Activated CD8-positive, alpha-beta T cell treated with anti-CD3 and anti-CD28 coated beads, Interleukin-2, amount 10 ng/mL, durations not matched to agents 7 days and 5 days (primary cell): ENCODE results near the gene ZNF24. TPM values are rescaled to one million over a fixed set of nuclear protein-coding genes. Genes with fewer than 3 reads are reported as not detected.
A peak's percentile ranks its signal among the peaks of the same experiment; 100 is the strongest.

ENCODE experiments used
- ATAC-seq: fragments of 150-1000 bp; cut with Tn5 transposase; one replicate; pipeline ENCODE4 v1.10.0; 2021; ENCODE audit warnings: moderate library complexity
- CTCF ChIA-PET: fragments of 350-600 bp; sonication (Branson Sonifier 250); formaldehyde crosslinking; loops from one replicate; lab custom pipeline; 2021; ENCODE audit warnings: antibody characterized with exemption; lab: Charles Lee
- POLR2A ChIA-PET: fragments of 350-600 bp; sonication (Branson Sonifier 250); formaldehyde crosslinking; loops from one replicate; lab custom pipeline; 2021; ENCODE audit warnings: antibody characterized with exemption; lab: Charles Lee
- DNase-seq: peaks from one replicate; pipeline ENCODE4 v3.0.0-alpha.2; 2020
- H3K27ac Mint-ChIP-seq: one replicate; pipeline ENCODE4 v1.8.0; 2021; ENCODE audit warnings: mild to moderate bottlenecking, mixed read lengths
- H3K27me3 Mint-ChIP-seq: one replicate; pipeline ENCODE4 v1.8.0; 2021; ENCODE audit warnings: low read depth, mixed read lengths
- H3K36me3 Mint-ChIP-seq: one replicate; pipeline ENCODE4 v1.8.0; 2021; ENCODE audit warnings: low read depth, mixed read lengths
- H3K4me1 Mint-ChIP-seq: one replicate; pipeline ENCODE4 v1.8.0; 2021; ENCODE audit warnings: low read depth, mixed read lengths
- H3K4me3 Mint-ChIP-seq: one replicate; pipeline ENCODE4 v1.8.0; 2021; ENCODE audit warnings: mild to moderate bottlenecking, mixed read lengths
- H3K9me3 Mint-ChIP-seq: one replicate; pipeline ENCODE4 v1.8.0; 2022; ENCODE audit warnings: mixed read lengths; ENCODE audit not compliant: insufficient read depth
- total RNA-seq, 2 experiments: library from RNA; stranded (reverse); gene quantifications; one replicate each; pipeline ENCODE4 v1.2.3, GENCODE V29; 2021

The ZNF24 gene
- total RNA-seq, 2 experiments from 2014 or later, result 48.8 to 53.2 TPM

DNA sequence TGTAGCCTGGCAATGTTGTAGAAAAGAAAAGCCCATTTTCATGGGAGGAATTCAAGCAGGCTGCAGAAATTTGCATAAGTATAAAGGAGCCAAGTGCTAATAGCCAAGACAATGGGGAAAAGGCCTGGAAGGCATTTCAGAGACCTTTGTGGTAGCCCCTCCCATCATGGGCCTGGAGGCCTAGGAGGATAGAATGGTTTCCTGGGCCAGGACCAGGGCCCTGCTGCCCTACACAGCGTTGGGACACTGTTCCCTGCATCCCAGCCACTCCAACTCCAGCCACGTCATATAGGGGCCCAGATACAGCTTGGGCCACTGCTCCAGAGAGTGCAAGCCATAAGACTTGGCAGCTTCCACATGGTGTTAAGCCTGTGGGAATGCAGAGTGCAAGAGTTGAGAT is 8.1 kb upstream of the ZNF24 start:
- H3K36me3 Mint-ChIP-seq, result peaks cover 5% of the 10 kb centered on the region
- CTCF ChIA-PET, result no interaction called here

GRCh38 chr18:35348001-35348400 is 3.8 kb upstream of the ZNF24 start:
- Mint-ChIP-seq H3K9me3 (peaks cover 8% of the 10 kb centered on the region), H3K36me3 (peaks cover 14% of the 10 kb centered on the region), H3K27me3 (peaks cover 2% of the 10 kb centered on the region), H3K4me1 (peaks cover 14% of the 10 kb centered on the region), H3K27ac (no peak overlapping the region), H3K4me3 (no peak overlapping the region)
- CTCF ChIA-PET, result interaction anchor here (1.5 kb wide), 1 partner anchor 37 kb away, joined by 5 read pairs; no protein-coding TSS in a partner anchor
- ATAC-seq (no peak), DNase-seq (no peak)
- POLR2A ChIA-PET, result interaction anchor here (0.6 to 1.8 kb wide), 2 partner anchors 107 to 306 kb away, joined by 3 to 6 read pairs; partner anchors contain the start of gene ZNF397

More for the DNA sequence above, 8.1 kb upstream of the ZNF24 start:
- H3K4me3 Mint-ChIP-seq, result no peak overlapping the region
- POLR2A ChIA-PET, result no interaction called here
- DNase-seq (no peak), ATAC-seq (no peak)
- H3K27me3 Mint-ChIP-seq, result peaks cover 2% of the 10 kb centered on the region
- H3K9me3 Mint-ChIP-seq, result peaks cover 8% of the 10 kb centered on the region
- peaks cover 5% of the 10 kb centered on the region for H3K4me1 Mint-ChIP-seq
- no peak overlapping the region for H3K27ac Mint-ChIP-seq

DNA sequence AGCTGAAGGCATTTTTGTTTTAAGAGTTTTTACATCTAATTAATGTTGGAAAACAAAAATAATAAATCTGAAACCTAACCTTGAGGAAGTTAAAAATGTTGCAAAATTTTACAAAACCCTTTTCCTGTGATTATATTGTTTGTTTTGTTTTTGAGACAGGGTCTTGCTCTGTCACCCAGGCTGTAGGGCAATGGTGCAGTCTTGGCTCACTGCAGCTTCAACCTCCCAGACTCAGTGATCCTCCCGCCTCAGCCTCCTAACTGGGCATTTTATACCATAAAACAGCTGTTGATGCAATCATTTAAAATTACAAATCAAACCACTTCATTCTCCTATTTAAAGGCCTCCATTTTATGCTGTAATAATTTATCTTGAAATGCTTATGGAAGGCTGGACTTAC is 1.7 kb upstream of the ZNF24 start:
- ChIA-PET CTCF (interaction anchor here (1.0 to 1.7 kb wide), 3 partner anchors 9 to 340 kb away, joined by 3 to 6 read pairs (median 4); no protein-coding TSS in a partner anchor), POLR2A (interaction anchor here (1.2 to 2.8 kb wide), 3 partner anchors 56 to 151 kb away, joined by 5 to 17 read pairs (median 6); partner anchors contain the start of genes INO80C, ZNF397 and ZSCAN30)
- DNase-seq (no peak), ATAC-seq (no peak)
- Mint-ChIP-seq H3K4me1 (peaks cover 23% of the 10 kb centered on the region), H3K27me3 (no peaks in the 10 kb centered on the region), H3K27ac (no peak overlapping the region), H3K4me3 (no peak overlapping the region), H3K9me3 (no peaks in the 10 kb centered on the region), H3K36me3 (peaks cover 16% of the 10 kb centered on the region)

- Mint-ChIP-seq H3K27me3 (no peaks in the 10 kb centered on the region), H3K9me3 (no peaks in the 10 kb centered on the region), H3K4me3 (peak overlapping the region; percentile 85), H3K27ac (peak overlapping the region; percentile 57), H3K36me3 (peaks cover 18% of the 10 kb centered on the region), H3K4me1 (peaks cover 23% of the 10 kb centered on the region)
- no peak for DNase-seq
- ChIA-PET POLR2A (interaction anchor here (1.2 to 2.8 kb wide), 5 partner anchors 10 to 304 kb away, joined by 4 to 17 read pairs (median 8); partner anchors contain the start of genes INO80C, MAPRE2 and ZSCAN30), CTCF (interaction anchor here (0.9 to 1.7 kb wide), 6 partner anchors 10 to 339 kb away, joined by 3 to 6 read pairs (median 4); no protein-coding TSS in a partner anchor)
- ATAC-seq, result no peak
Measured at GRCh38 chr18:35345460-35345921, 1.3 kb upstream of the ZNF24 start.

GRCh38 chr18:35344736-35345459 is 678 bp upstream of the ZNF24 start:
- peaks cover 24% of the 10 kb centered on the region for H3K36me3 Mint-ChIP-seq
- DNase-seq (no peak), ATAC-seq (no peak)
- CTCF ChIA-PET, result interaction anchor here (0.7 to 1.7 kb wide), 10 partner anchors 10 to 339 kb away, joined by 3 to 5 read pairs (median 3); no protein-coding TSS in a partner anchor
- H3K27ac Mint-ChIP-seq, result peak overlapping the region; percentile 89
- POLR2A ChIA-PET, result interaction anchor here (0.6 to 2.8 kb wide), 9 partner anchors 10 to 628 kb away, joined by 3 to 17 read pairs (median 5); partner anchors contain the start of genes MAPRE2, RMP24, ZNF397 and ZSCAN30
- H3K4me3 Mint-ChIP-seq, result peak overlapping the region; percentile 85
- H3K4me1 Mint-ChIP-seq, result peaks cover 29% of the 10 kb centered on the region
- H3K27me3 Mint-ChIP-seq, result no peaks in the 10 kb centered on the region
- no peaks in the 10 kb centered on the region for H3K9me3 Mint-ChIP-seq

GRCh38 chr18:35343488-35343935 is 708 bp downstream of the ZNF24 start:
- Mint-ChIP-seq H3K36me3 (peaks cover 38% of the 10 kb centered on the region), H3K4me1 (peaks cover 35% of the 10 kb centered on the region), H3K9me3 (no peaks in the 10 kb centered on the region), H3K27me3 (no peaks in the 10 kb centered on the region), H3K4me3 (peak overlapping the region; percentile 85), H3K27ac (peak overlapping the region; percentile 89)
- ChIA-PET CTCF (interaction anchor here (1.2 kb wide), 1 partner anchor 112 kb away, joined by 3 read pairs; no protein-coding TSS in a partner anchor), POLR2A (interaction anchor here (0.8 to 2.8 kb wide), 8 partner anchors 54 to 629 kb away, joined by 3 to 17 read pairs (median 6); partner anchors contain the start of genes INO80C, RMP24, ZNF397 and ZSCAN30)
- DNase-seq (no peak), ATAC-seq (no peak)

DNA sequence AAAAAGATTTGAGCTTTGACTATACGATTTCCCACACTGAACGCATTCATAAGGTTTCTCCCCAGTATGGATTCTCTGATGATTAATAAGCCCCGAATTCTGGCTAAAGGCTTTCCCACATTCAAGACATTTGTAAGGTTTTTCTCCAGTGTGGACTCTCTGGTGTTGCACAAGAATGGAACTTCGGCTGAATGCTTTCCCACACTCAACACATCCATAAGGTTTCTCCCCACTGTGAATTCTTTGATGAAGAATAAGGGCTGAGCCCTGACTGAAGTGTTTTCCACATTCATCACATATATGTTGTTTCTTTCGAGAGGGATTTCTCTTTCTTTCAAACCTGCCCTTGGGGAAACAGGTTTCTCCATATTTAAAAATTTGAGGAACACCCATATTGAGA is 6.9 kb downstream of the ZNF24 start:
- ChIA-PET POLR2A (no interaction called here), CTCF (no interaction called here)
- Mint-ChIP-seq H3K9me3 (no peaks in the 10 kb centered on the region), H3K27ac (no peak overlapping the region), H3K4me3 (no peak overlapping the region), H3K27me3 (no peaks in the 10 kb centered on the region), H3K36me3 (peaks cover 85% of the 10 kb centered on the region), H3K4me1 (peaks cover 17% of the 10 kb centered on the region)
- ATAC-seq, result no peak
- DNase-seq, result no peak

DNA sequence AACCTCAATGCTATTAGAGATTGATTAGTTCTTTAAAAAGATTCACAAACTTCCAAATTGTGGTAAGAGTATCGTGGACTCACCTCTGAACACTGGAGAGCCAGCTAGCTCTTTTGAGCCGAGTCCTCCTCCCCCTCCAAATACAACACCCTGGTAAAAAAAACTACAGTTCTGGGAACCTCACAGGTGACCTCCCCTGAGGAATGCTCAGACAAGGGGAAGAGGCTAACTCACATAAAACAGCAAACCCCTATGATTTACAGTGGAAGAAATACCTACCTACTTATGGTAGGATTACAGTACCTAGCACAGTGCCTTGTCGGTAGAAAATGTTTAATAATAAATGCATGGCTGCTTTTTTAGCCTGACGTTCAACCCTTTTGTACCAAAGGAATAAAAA is 8.4 kb downstream of the ZNF24 start:
- Mint-ChIP-seq H3K27me3 (no peaks in the 10 kb centered on the region), H3K4me1 (peaks cover 15% of the 10 kb centered on the region), H3K9me3 (no peaks in the 10 kb centered on the region), H3K36me3 (peaks cover 82% of the 10 kb centered on the region), H3K27ac (no peak overlapping the region), H3K4me3 (no peak overlapping the region)
- ChIA-PET CTCF (interaction anchor here (0.7 kb wide), 1 partner anchor 76 kb away, joined by 3 read pairs; no protein-coding TSS in a partner anchor), POLR2A (no interaction called here)
- ATAC-seq (no peak), DNase-seq (no peak)

GRCh38 chr18:35334821-35335220 is 9.4 kb downstream of the ZNF24 start:
- POLR2A ChIA-PET, result no interaction called here
- no peak overlapping the region for H3K27ac Mint-ChIP-seq
- CTCF ChIA-PET, result interaction anchor here (0.8 kb wide), 1 partner anchor 103 kb away, joined by 4 read pairs; no protein-coding TSS in a partner anchor
- DNase-seq (no peak), ATAC-seq (no peak)
- no peaks in the 10 kb centered on the region for H3K9me3 Mint-ChIP-seq
- no peak overlapping the region for H3K4me3 Mint-ChIP-seq
- peaks cover 74% of the 10 kb centered on the region for H3K36me3 Mint-ChIP-seq
- peaks cover 8% of the 10 kb centered on the region for H3K4me1 Mint-ChIP-seq
- H3K27me3 Mint-ChIP-seq, result no peaks in the 10 kb centered on the region

DNA sequence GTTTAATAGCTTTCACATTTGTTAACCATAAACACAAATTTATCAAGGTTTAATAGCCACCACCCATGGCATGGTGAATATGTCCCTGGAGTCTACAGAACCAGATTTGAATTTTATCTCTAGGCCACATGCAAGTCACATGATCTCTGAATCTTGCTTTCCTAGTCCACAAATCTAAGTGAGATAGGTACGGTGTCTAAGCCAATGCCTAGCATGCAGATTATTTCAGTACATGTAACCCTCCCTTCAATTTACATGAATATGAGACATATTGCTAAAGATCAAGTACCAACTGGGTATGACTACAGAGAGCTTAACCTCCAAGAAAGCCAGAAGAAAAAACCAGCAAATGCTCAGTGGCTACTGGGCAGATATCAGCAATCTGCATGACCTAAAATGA is 10.0 kb downstream of the ZNF24 start:
- no peaks in the 10 kb centered on the region for H3K9me3 Mint-ChIP-seq
- POLR2A ChIA-PET, result no interaction called here
- H3K4me3 Mint-ChIP-seq, result no peak overlapping the region
- DNase-seq (no peak), ATAC-seq (no peak)
- peaks cover 3% of the 10 kb centered on the region for H3K4me1 Mint-ChIP-seq
- no peak overlapping the region for H3K27ac Mint-ChIP-seq
- CTCF ChIA-PET, result interaction anchor here (0.8 kb wide), 1 partner anchor 102 kb away, joined by 4 read pairs; no protein-coding TSS in a partner anchor
- peaks cover 67% of the 10 kb centered on the region for H3K36me3 Mint-ChIP-seq
- H3K27me3 Mint-ChIP-seq, result no peaks in the 10 kb centered on the region

GRCh38 chr18:35331367-35332087 is 12.7 kb downstream of the ZNF24 start:
- DNase-seq (no peak), ATAC-seq (no peak)
- Mint-ChIP-seq H3K4me3 (no peak overlapping the region), H3K9me3 (peaks cover 6% of the 10 kb centered on the region), H3K4me1 (peaks cover 3% of the 10 kb centered on the region), H3K27ac (no peak overlapping the region), H3K36me3 (peaks cover 41% of the 10 kb centered on the region), H3K27me3 (no peaks in the 10 kb centered on the region)
- ChIA-PET POLR2A (no interaction called here), CTCF (no interaction called here)
